NOMO-1 treated with DMSO at 0.1 percent for 48 hours (cell line): Measurements from ENCODE around the gene SLC12A3.

ENCODE experiments used
- DNase-seq: peaks from one replicate; lab custom pipeline; 2025; ENCODE audit not compliant: unreplicated experiment; lab: John Stamatoyannopoulos, UW

The SLC12A3 gene

GRCh38 chr16:56864960-56865359 lies at the start of gene SLC12A3:
SLC12A3 (plus strand) TSS chr16:56865207; CDS start chr16:56865236, 29 bp downstream.
- DNase-seq, result no peak

GRCh38 chr16:56815721-56816120 lies 49.3 kb upstream of the SLC12A3 start:
- DNase-seq, result no peak

GRCh38 chr16:56817056-56817455 lies 48.0 kb upstream of the SLC12A3 start:
- DNase-seq, result no peak

GRCh38 chr16:56817938-56818337 lies 47.1 kb upstream of the SLC12A3 start:
- DNase-seq, result no peak

GRCh38 chr16:56823081-56823733 lies 41.8 kb upstream of the SLC12A3 start:
- DNase-seq, result no peak

- no peak for DNase-seq
Observed at GRCh38 chr16:56824331-56824730, 40.7 kb upstream of the SLC12A3 start.

GRCh38 chr16:56824804-56825203 lies 40.2 kb upstream of the SLC12A3 start:
- no peak for DNase-seq

GRCh38 chr16:56825826-56826225 lies 39.2 kb upstream of the SLC12A3 start:
- no peak for DNase-seq

- DNase-seq, result no peak
Observed at GRCh38 chr16:56828647-56829046, 36.4 kb upstream of the SLC12A3 start.

- no peak for DNase-seq
Observed at GRCh38 chr16:56830669-56831068, 34.3 kb upstream of the SLC12A3 start.

- DNase-seq, result no peak
Observed at GRCh38 chr16:56832768-56833167, 32.2 kb upstream of the SLC12A3 start.

GRCh38 chr16:56833243-56833970 lies 31.6 kb upstream of the SLC12A3 start:
- no peak for DNase-seq

- DNase-seq, result no peak
Observed at GRCh38 chr16:56835320-56835719, 29.7 kb upstream of the SLC12A3 start.

GRCh38 chr16:56836410-56837230 lies 28.4 kb upstream of the SLC12A3 start:
- DNase-seq, result no peak

- DNase-seq, result no peak
Observed at GRCh38 chr16:56838622-56839337, 26.2 kb upstream of the SLC12A3 start.

GRCh38 chr16:56841233-56841632 lies 23.8 kb upstream of the SLC12A3 start:
- DNase-seq, result no peak

- no peak for DNase-seq
Observed at GRCh38 chr16:56841659-56842058, 23.3 kb upstream of the SLC12A3 start.

GRCh38 chr16:56842133-56842532 lies 22.9 kb upstream of the SLC12A3 start:
- no peak for DNase-seq

- DNase-seq, result no peak
Observed at GRCh38 chr16:56844056-56844455, 21.0 kb upstream of the SLC12A3 start.

GRCh38 chr16:56847173-56847910 lies 17.7 kb upstream of the SLC12A3 start:
- DNase-seq, result no peak
